Heart left ventricle (tissue), 16 donors: ENCODE measurements around the gene SALL2. TPM values are rescaled to one million over a fixed set of nuclear protein-coding genes. Genes with fewer than 3 reads are reported as not detected.

Experiments
- ATAC-seq, 4 donors: fragments of 200-7000 bp; cut with Tn5 transposase; one replicate each; pipeline ENCODE4 v1.9.1; 2020 to 2022; ENCODE audit warnings: moderate library complexity in 4 of 4, mild to moderate bottlenecking in 3 of 4, moderate number of reproducible peaks in 1 of 4
- DNase-seq, 5 donors: peaks; one replicate each; pipeline ENCODE4 v3.0.0-alpha.2; 2020
- H3K27ac ChIP-seq, 12 donors: fragments of 200-600 bp; sonication (generic) in 4 of 12; one replicate each; pipeline versions ENCODE4 v1.5.0 to v1.8.0; 2016 to 2022; ENCODE audit warnings: mild to moderate bottlenecking in 2 of 12
- H3K27me3 ChIP-seq, 9 donors: fragments of 200-600 bp; sonication (generic) in 2 of 9; one replicate each; pipeline versions ENCODE4 v1.5.1 to v1.8.0; 2016 to 2022; ENCODE audit warnings: mild to moderate bottlenecking in 3 of 9
- H3K36me3 ChIP-seq, 9 donors: fragments of 200-600 bp; sonication (generic) in 2 of 9; one replicate each; pipeline versions ENCODE4 v1.5.0 to v1.8.0; 2018 to 2022; ENCODE audit warnings: mild to moderate bottlenecking in 2 of 9
- H3K4me1 ChIP-seq, 12 donors: fragments of 200-600 bp; sonication (generic) in 4 of 12; one replicate each; pipeline versions ENCODE4 v1.5.0 to v1.8.0; 2016 to 2022; ENCODE audit warnings: mild to moderate bottlenecking in 3 of 12
- H3K4me3 ChIP-seq, 12 donors: fragments of 200-600 bp; sonication (generic) in 4 of 12; one replicate each; pipeline versions ENCODE4 v1.5.0 to v1.8.0; 2017 to 2022; ENCODE audit warnings: mild to moderate bottlenecking in 9 of 12, moderate library complexity in 4 of 12
- H3K9me3 ChIP-seq, 12 donors: fragments of 200-600 bp; sonication (generic) in 4 of 12; one replicate each; pipeline versions ENCODE4 v1.5.0 to v1.8.0; 2016 to 2022; ENCODE audit warnings: mild to moderate bottlenecking in 1 of 12
- POLR2A ChIP-seq, 2 donors: fragments of 450-650 bp; IDR thresholded peaks; one replicate each; pipeline ENCODE4 v1.6.1; 2017; ENCODE audit warnings: antibody characterized with exemption in 2 of 2, mild to moderate bottlenecking in 2 of 2, moderate library complexity in 2 of 2
- WGBS, 4 donors: extraction: QIAGEN DNeasy Blood & Tissue Kit in 2 of 4; methylation state at CpG; one replicate each; pipeline versions ENCODE4 v1.1.5 to v1.1.7; 2013 to 2018; 5-methylcytosine and 5-hydroxymethylcytosine counted together
- intact Hi-C, 10 donors: fragments of 100-400 bp; cut with DNase I; formaldehyde crosslinking; loops; one replicate each; pipeline versions ENCODE4 v1.11.1 to v1.14.2; 2022
- polyA plus RNA-seq, 2 donors: library from polyadenylated mRNA; stranded (reverse); fragments of 200-250 nt; gene quantifications; one replicate each; pipeline ENCODE4 v1.2.3, GENCODE V29; 2013
- total RNA-seq, 9 donors: library from RNA; depleted of rRNA in 2 of 9; stranded (reverse); fragments of >200 nt in 2 of 9; fragmentation: NEBNext Ultra II Directional in 3 of 9; extraction: Animal tissue kit (Norgen Biotek cat#: 25700) in 3 of 9; gene quantifications; one replicate each; pipeline versions ENCODE4 v1.1.0 to v1.2.4, GENCODE V29; 2016 to 2023
- TF ChIP-seq, protein P1 (sequence below), 12 donors: fragments of 200-600 bp; sonication (generic) in 4 of 12; IDR thresholded peaks; one replicate each; pipeline versions ENCODE4 v1.5.0 to v1.8.0; 2018 to 2022; ENCODE audit warnings: antibody characterized with exemption in 12 of 12, mild to moderate bottlenecking in 5 of 12
- donor health status: ischemic (EF 13 %, LVEDD 7.1; RV severe dilation, severe dysfunction).
- donor health status: healthy with polysubstance abuse.
- donor health status: DM: no; HTN: yes; CAD: no.
- donor health status: DM: no; HTN: no; CAD: no.
- donor health status: ischemic (EF 25% LVEDD 6.9; RV normal size, moderate dysfunction).
- donor health status: ischemic (EF 25% LVEDD 5.7; RV mildly dilated, moderate dysfunction).
- donor health status: healthy.
- donor health status: DM: yes; HTN: yes; CAD: no.
- donor health status: ischemic (EF 35%, LVEDD 5.7; RV mildly dilated, moderate dysfunction).
- donor health status: nonischemic (EF 11% LVEDD 7.7; RV severe dilation, severe dysfunction).
- donor health status: DM: yes; HTN: yes; CAD: no.
- donor health status: PGD.
- donor health status: ischemic (EF 29% LVEDD 5.4; RV normal size, mild dysfunction).
- donor health status: nonischemic (EF 23%, LVEDD 6.1; RV moderate dilation, normal function).

Gene SALL2
- total and polyA plus RNA-seq, 11 donors, result 1.4 to 9.4 (median 3.9) TPM

GRCh38 chr14:21498540-21499526, 27.3 kb downstream of the SALL2 start:
- no peak for TF ChIP-seq POLR2A (IDR thresholded peaks at IDR 0.05)
- TF ChIP-seq, protein P1, sequence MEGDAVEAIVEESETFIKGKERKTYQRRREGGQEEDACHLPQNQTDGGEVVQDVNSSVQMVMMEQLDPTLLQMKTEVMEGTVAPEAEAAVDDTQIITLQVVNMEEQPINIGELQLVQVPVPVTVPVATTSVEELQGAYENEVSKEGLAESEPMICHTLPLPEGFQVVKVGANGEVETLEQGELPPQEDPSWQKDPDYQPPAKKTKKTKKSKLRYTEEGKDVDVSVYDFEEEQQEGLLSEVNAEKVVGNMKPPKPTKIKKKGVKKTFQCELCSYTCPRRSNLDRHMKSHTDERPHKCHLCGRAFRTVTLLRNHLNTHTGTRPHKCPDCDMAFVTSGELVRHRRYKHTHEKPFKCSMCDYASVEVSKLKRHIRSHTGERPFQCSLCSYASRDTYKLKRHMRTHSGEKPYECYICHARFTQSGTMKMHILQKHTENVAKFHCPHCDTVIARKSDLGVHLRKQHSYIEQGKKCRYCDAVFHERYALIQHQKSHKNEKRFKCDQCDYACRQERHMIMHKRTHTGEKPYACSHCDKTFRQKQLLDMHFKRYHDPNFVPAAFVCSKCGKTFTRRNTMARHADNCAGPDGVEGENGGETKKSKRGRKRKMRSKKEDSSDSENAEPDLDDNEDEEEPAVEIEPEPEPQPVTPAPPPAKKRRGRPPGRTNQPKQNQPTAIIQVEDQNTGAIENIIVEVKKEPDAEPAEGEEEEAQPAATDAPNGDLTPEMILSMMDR (IDR thresholded peaks at IDR 0.05), result peak in 10 of 12 donors; percentile 19 to 59 (median 44)
- DNase-seq (no peak), ATAC-seq (peak in 1 of 4 donors; percentile 30)
- Histone ChIP-seq H3K4me3 (no peak overlapping the region), H3K27ac (no peak overlapping the region), H3K36me3 (peaks cover 0 to 100% (median 98%) of the 10 kb centered on the region in 9 donors), H3K4me1 (no peaks in the 10 kb centered on the region), H3K27me3 (no peaks in the 10 kb centered on the region), H3K9me3 (no peaks in the 10 kb centered on the region)
- intact Hi-C loops, result loop anchor here in 5 of 10 donors (2.0 to 5.0 kb wide), 2 partner anchors 58 kb away; no protein-coding TSS in a partner anchor
- WGBS, 4 donors, result 66 to 70% (median 68%) methylated on average over 5 of the region's 5 CpGs

- intact Hi-C loops, result loop anchor here in 3 of 10 donors (5.0 kb wide), 1 partner anchor 61 kb away; no protein-coding TSS in a partner anchor
- H3K4me3 ChIP-seq, result no peak overlapping the region
- no peaks in the 10 kb centered on the region for H3K4me1 ChIP-seq
- no peak overlapping the region for H3K27ac ChIP-seq
- ATAC-seq (peak in 1 of 4 donors; percentile 47), DNase-seq (no peak)
- no peaks in the 10 kb centered on the region for H3K9me3 ChIP-seq
- TF ChIP-seq, protein P1 (IDR thresholded peaks at IDR 0.05), result no peak
- TF ChIP-seq POLR2A (IDR thresholded peaks at IDR 0.05), result no peak
- H3K36me3 ChIP-seq, result peaks cover 0 to 100% (median 98%) of the 10 kb centered on the region in 9 donors
- no peaks in the 10 kb centered on the region for H3K27me3 ChIP-seq
- 87 to 92% (median 90%) methylated on average over 2 of the region's 2 CpGs for WGBS, 4 donors
Observed at GRCh38 chr14:21496453-21496852, 29.7 kb downstream of the SALL2 start.

GRCh38 chr14:21494902-21495762, 31.0 kb downstream of the SALL2 start:
- intact Hi-C loops, result loop anchor here in 3 of 10 donors (5.0 kb wide), 1 partner anchor 62 kb away; no protein-coding TSS in a partner anchor
- 49 to 90% (median 78%) methylated on average over 2 of the region's 2 CpGs for WGBS, 4 donors
- no peak for ATAC-seq
- TF ChIP-seq, protein P1 (IDR thresholded peaks at IDR 0.05), result no peak
- no peak for TF ChIP-seq POLR2A (IDR thresholded peaks at IDR 0.05)
- H3K9me3 ChIP-seq, result no peaks in the 10 kb centered on the region
- no peaks in the 10 kb centered on the region for H3K4me1 ChIP-seq
- H3K27me3 ChIP-seq, result no peaks in the 10 kb centered on the region
- no peak for DNase-seq
- H3K4me3 ChIP-seq, result no peak overlapping the region
- no peak overlapping the region for H3K27ac ChIP-seq
- H3K36me3 ChIP-seq, result peaks cover 0 to 100% (median 98%) of the 10 kb centered on the region in 9 donors
